ENCODE measurements around the gene ARHGEF1. TPM values are rescaled to one million over a fixed set of nuclear protein-coding genes. Genes with fewer than 3 reads are reported as not detected.

The ARHGEF1 gene
- total RNA-seq, 2 donors from 2014 or later: 255 to 337 TPM

GRCh38 chr19:41859213-41859617 is 23.8 kb upstream of the ARHGEF1 start:
- Mint-ChIP-seq H3K27me3 (no peaks in the 10 kb centered on the region), H3K4me1 (peaks cover 20% of the 10 kb centered on the region), H3K36me3 (ENCODE audit: low read depth) (peaks cover 46% of the 10 kb centered on the region), H3K9me3 (no peaks in the 10 kb centered on the region), H3K4me3 (peak overlapping the region; percentile 90), H3K27ac (peak overlapping the region; percentile 98)
- ATAC-seq (replicated peaks): no peak

- Mint-ChIP-seq H3K4me1 (peaks cover 22% of the 10 kb centered on the region), H3K27ac (peak within 1 kb of the TSS; percentile 98), H3K27me3 (no peaks in the 10 kb centered on the region), H3K4me3 (peak within 1 kb of the TSS; percentile 90), H3K9me3 (no peaks in the 10 kb centered on the region), H3K36me3 (ENCODE audit: low read depth) (peaks cover 52% of the 10 kb centered on the region)
- peak; percentile 90 for ATAC-seq (replicated peaks)
Observed at GRCh38 chr19:41859618-41860418, 23.2 kb upstream of the ARHGEF1 start, which contains the start of gene RPS19. TSS of gene RPS19 (plus strand) at chr19:41860255. CDS start at chr19:41860775, 520 bp downstream.

GRCh38 chr19:41860419-41861115 is 22.4 kb upstream of the ARHGEF1 start:
- Mint-ChIP-seq H3K27ac (peak overlapping the region; percentile 98), H3K4me1 (peaks cover 22% of the 10 kb centered on the region), H3K36me3 (ENCODE audit: low read depth) (peaks cover 60% of the 10 kb centered on the region), H3K9me3 (no peaks in the 10 kb centered on the region), H3K4me3 (peak overlapping the region; percentile 90), H3K27me3 (no peaks in the 10 kb centered on the region)
- no peak for ATAC-seq (replicated peaks)

- Mint-ChIP-seq H3K36me3 (ENCODE audit: low read depth) (peaks cover 67% of the 10 kb centered on the region), H3K27ac (peak overlapping the region; percentile 98), H3K4me3 (peak overlapping the region; percentile 90), H3K9me3 (no peaks in the 10 kb centered on the region), H3K27me3 (no peaks in the 10 kb centered on the region), H3K4me1 (peaks cover 25% of the 10 kb centered on the region)
- ATAC-seq (replicated peaks): no peak
Observed at GRCh38 chr19:41861116-41861768, 21.7 kb upstream of the ARHGEF1 start.

- H3K4me3 Mint-ChIP-seq: peak overlapping the region; percentile 90
- no peaks in the 10 kb centered on the region for H3K27me3 Mint-ChIP-seq
- H3K36me3 Mint-ChIP-seq (ENCODE audit: low read depth): peaks cover 73% of the 10 kb centered on the region
- peaks cover 27% of the 10 kb centered on the region for H3K4me1 Mint-ChIP-seq
- H3K9me3 Mint-ChIP-seq: no peaks in the 10 kb centered on the region
- H3K27ac Mint-ChIP-seq: peak overlapping the region; percentile 98
- ATAC-seq (replicated peaks): no peak
Observed at GRCh38 chr19:41861846-41862245, 21.1 kb upstream of the ARHGEF1 start.

- H3K4me3 Mint-ChIP-seq: peak overlapping the region; percentile 90
Observed at GRCh38 chr19:41862445-41862986, 20.5 kb upstream of the ARHGEF1 start.

GRCh38 chr19:41863209-41863931 is 19.6 kb upstream of the ARHGEF1 start:
- ATAC-seq (replicated peaks): no peak
- Mint-ChIP-seq H3K4me1 (peaks cover 35% of the 10 kb centered on the region), H3K4me3 (peak overlapping the region; percentile 90), H3K27ac (peak overlapping the region; percentile 98), H3K9me3 (no peaks in the 10 kb centered on the region), H3K36me3 (ENCODE audit: low read depth) (peaks cover 88% of the 10 kb centered on the region), H3K27me3 (no peaks in the 10 kb centered on the region)

More at GRCh38 chr19:41862445-41862986, 20.5 kb upstream of the ARHGEF1 start:
- H3K4me1 Mint-ChIP-seq: peaks cover 27% of the 10 kb centered on the region
- no peak for ATAC-seq (replicated peaks)
- H3K9me3 Mint-ChIP-seq: no peaks in the 10 kb centered on the region
- H3K36me3 Mint-ChIP-seq (ENCODE audit: low read depth): peaks cover 79% of the 10 kb centered on the region
- peak overlapping the region; percentile 98 for H3K27ac Mint-ChIP-seq
- no peaks in the 10 kb centered on the region for H3K27me3 Mint-ChIP-seq

GRCh38 chr19:41864374-41864773 is 18.6 kb upstream of the ARHGEF1 start:
- peaks cover 98% of the 10 kb centered on the region for H3K36me3 Mint-ChIP-seq (ENCODE audit: low read depth)
- H3K4me1 Mint-ChIP-seq: peaks cover 35% of the 10 kb centered on the region
- no peaks in the 10 kb centered on the region for H3K27me3 Mint-ChIP-seq
- H3K9me3 Mint-ChIP-seq: no peaks in the 10 kb centered on the region
- H3K4me3 Mint-ChIP-seq: peak overlapping the region; percentile 90
- peak overlapping the region; percentile 98 for H3K27ac Mint-ChIP-seq
- no peak for ATAC-seq (replicated peaks)

- H3K36me3 Mint-ChIP-seq (ENCODE audit: low read depth): peaks cover 100% of the 10 kb centered on the region
- peak overlapping the region; percentile 90 for H3K4me3 Mint-ChIP-seq
- H3K27me3 Mint-ChIP-seq: no peaks in the 10 kb centered on the region
- H3K27ac Mint-ChIP-seq: peak overlapping the region; percentile 78
- ATAC-seq (replicated peaks): no peak
- no peaks in the 10 kb centered on the region for H3K9me3 Mint-ChIP-seq
- H3K4me1 Mint-ChIP-seq: peaks cover 48% of the 10 kb centered on the region
Observed at GRCh38 chr19:41866284-41866683, 16.7 kb upstream of the ARHGEF1 start.

- Mint-ChIP-seq H3K27ac (peak overlapping the region; percentile 89), H3K9me3 (no peaks in the 10 kb centered on the region), H3K4me1 (peaks cover 50% of the 10 kb centered on the region), H3K36me3 (ENCODE audit: low read depth) (peaks cover 99% of the 10 kb centered on the region), H3K27me3 (no peaks in the 10 kb centered on the region), H3K4me3 (peak overlapping the region; percentile 84)
- no peak for ATAC-seq (replicated peaks)
Observed at GRCh38 chr19:41868120-41868988, 14.6 kb upstream of the ARHGEF1 start.

- Mint-ChIP-seq H3K9me3 (no peaks in the 10 kb centered on the region), H3K27ac (no peak overlapping the region), H3K4me3 (peak overlapping the region; percentile 84), H3K4me1 (peaks cover 46% of the 10 kb centered on the region), H3K36me3 (ENCODE audit: low read depth) (peaks cover 94% of the 10 kb centered on the region), H3K27me3 (no peaks in the 10 kb centered on the region)
- ATAC-seq (replicated peaks): no peak
Observed at GRCh38 chr19:41868989-41869300, 14.0 kb upstream of the ARHGEF1 start.

- peaks cover 89% of the 10 kb centered on the region for H3K36me3 Mint-ChIP-seq (ENCODE audit: low read depth)
- H3K27me3 Mint-ChIP-seq: no peaks in the 10 kb centered on the region
- peak overlapping the region; percentile 98 for H3K27ac Mint-ChIP-seq
- no peak for ATAC-seq (replicated peaks)
- peaks cover 41% of the 10 kb centered on the region for H3K4me1 Mint-ChIP-seq
- H3K4me3 Mint-ChIP-seq: peak overlapping the region; percentile 84
- no peaks in the 10 kb centered on the region for H3K9me3 Mint-ChIP-seq
Observed at GRCh38 chr19:41869374-41869955, 13.5 kb upstream of the ARHGEF1 start.

GRCh38 chr19:41870401-41870873 is 12.5 kb upstream of the ARHGEF1 start:
- peaks cover 79% of the 10 kb centered on the region for H3K36me3 Mint-ChIP-seq (ENCODE audit: low read depth)
- H3K27ac Mint-ChIP-seq: peak overlapping the region; percentile 98
- H3K4me3 Mint-ChIP-seq: peak overlapping the region; percentile 84
- peaks cover 42% of the 10 kb centered on the region for H3K4me1 Mint-ChIP-seq
- ATAC-seq (replicated peaks): peak; percentile 54
- no peaks in the 10 kb centered on the region for H3K27me3 Mint-ChIP-seq
- no peaks in the 10 kb centered on the region for H3K9me3 Mint-ChIP-seq
